GM12872 (cell line): ENCODE results near the gene ZNF740.

Experiments used
- TF ChIP-seq, protein P1 (sequence below): IDR thresholded peaks from 3 replicates; pipeline ENCODE4 v1.5.1; 2011; ENCODE audit warnings: low read depth, mild to moderate bottlenecking, low read length, moderate library complexity; ENCODE audit not compliant: insufficient read depth

Gene ZNF740

DNA sequence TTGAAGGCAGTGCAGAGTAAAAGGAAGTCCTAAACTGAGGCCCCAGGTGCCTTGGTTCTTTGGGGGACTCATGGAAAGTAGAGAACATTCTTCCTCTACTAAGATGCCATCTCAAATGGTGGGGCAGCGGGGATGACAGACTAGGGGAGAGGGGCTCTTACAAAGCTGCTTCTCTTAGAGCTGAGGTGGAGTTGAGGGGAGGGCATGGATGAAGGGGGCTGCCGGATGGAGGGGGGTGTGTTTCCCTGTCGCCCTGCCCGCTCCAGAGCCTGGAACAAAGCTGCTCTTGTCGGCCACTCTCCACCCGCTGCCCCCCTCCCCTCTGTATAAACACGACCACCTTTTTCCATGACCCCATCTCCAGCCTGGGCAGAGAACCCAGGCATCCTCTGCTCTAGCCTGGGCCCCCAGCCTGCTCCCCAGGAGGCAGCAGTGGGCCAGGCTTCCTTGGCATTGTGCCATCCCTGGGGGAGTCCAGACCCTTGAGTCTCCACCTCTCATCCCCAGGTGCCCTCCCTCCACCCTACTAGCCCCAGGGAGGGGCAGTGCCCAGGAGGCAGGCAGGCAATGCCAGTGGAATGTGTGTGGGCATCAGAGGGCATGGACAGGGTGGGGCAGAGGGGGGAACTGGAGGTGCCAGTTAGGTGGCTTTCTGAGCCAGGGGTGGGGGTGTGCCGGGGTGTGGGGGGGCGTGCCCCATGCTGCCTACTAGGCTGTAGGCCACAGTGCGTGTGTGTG is 49.8 kb downstream of the ZNF740 start:
- TF ChIP-seq, protein P1, sequence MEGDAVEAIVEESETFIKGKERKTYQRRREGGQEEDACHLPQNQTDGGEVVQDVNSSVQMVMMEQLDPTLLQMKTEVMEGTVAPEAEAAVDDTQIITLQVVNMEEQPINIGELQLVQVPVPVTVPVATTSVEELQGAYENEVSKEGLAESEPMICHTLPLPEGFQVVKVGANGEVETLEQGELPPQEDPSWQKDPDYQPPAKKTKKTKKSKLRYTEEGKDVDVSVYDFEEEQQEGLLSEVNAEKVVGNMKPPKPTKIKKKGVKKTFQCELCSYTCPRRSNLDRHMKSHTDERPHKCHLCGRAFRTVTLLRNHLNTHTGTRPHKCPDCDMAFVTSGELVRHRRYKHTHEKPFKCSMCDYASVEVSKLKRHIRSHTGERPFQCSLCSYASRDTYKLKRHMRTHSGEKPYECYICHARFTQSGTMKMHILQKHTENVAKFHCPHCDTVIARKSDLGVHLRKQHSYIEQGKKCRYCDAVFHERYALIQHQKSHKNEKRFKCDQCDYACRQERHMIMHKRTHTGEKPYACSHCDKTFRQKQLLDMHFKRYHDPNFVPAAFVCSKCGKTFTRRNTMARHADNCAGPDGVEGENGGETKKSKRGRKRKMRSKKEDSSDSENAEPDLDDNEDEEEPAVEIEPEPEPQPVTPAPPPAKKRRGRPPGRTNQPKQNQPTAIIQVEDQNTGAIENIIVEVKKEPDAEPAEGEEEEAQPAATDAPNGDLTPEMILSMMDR: no peak

DNA sequence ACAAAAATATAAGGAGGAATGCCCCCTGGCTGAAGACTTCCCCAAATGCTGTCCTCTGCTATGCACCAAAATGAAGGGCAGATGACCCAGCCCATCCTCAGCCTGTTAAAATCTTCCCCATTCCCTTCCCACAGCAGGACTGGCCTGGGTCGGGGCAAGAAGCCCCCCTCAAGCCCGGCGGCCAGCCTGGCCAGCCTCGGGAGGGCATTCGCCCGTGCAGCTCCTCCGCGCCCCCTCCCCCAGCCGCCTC is 51.1 kb downstream of the ZNF740 start:
- TF ChIP-seq, protein P1: no peak

DNA sequence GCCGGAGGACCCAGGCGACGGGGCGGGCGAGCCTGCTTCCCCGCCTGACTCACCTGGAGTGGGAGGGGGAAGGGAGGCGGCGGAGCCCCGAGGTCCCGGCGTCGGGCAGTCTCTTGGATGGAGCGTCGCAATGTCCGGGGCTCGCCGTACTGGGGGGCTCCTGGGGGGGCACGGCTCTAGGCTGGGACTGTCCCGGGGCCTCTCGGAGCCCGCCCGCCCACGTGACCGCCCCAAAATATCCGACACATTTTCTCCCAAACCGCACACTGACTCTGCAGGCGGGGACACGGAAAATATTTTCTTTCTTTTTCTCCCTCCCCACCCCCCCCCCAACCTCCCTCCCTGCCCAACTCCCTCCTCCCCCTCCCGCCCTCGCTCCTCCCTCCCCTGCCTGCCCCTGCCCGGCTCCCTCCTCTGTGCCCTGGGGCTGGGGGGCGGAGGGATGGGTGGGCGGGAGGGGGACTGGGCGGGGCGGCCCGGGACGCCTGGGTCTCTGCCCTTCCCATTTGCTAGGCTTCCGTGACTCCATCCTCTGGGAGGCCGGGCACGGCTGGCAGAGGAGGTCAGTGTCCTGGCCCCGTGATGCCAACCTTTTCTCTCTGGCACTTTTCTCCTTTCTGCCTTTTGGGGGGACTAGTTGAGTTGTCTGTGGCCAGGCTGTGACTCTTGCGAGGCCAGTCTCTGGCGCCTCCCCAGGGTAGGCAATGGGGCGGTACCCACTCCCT is 51.6 kb downstream of the ZNF740 start, which contains the start of gene RARG:
TSS of gene RARG (minus strand) at position 289 of the 725 bp plus-strand sequence. CDS start 4,664 bp downstream, outside the sequence.
- TF ChIP-seq, protein P1: no peak

DNA sequence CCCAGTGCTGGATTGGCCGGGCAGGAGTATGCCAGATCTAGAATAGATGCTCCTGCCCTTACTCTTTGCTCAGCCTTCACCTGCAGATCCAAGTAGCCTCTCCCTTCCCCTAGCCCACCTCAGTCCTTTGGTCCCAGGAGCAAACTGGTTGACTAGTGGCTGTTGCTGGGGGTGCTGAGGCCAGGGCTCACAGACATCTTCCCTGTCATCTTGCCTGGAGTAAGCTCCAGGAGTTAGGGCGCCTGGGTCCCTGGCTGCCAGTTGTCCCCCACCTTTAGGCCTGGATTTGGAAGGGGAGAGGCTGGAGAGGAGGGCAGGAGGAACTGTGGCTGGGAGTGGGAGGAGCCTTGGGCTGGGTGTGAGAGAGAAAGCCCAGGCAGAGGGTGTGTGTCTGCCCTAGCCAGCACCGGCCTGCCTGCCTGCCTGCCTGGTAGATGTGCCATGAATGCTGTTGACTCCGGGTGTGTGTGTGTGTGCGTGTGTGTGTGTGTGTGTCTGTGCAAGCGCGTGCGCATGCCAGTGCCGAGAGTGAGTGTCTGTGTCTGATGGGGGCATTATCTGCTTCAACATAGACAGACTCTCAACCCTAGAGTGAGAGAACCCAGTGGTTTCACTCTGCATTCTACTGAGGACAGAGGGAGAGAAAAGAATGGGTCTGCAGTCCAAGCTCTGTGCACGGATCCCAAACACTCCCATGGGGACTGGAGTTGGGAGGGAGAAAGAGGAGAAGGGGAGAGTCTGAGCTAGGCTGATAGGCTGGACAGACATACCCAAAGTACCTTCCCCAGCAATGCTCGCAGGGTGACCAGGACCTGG is 52.3 kb downstream of the ZNF740 start:
- TF ChIP-seq, protein P1: no peak

DNA sequence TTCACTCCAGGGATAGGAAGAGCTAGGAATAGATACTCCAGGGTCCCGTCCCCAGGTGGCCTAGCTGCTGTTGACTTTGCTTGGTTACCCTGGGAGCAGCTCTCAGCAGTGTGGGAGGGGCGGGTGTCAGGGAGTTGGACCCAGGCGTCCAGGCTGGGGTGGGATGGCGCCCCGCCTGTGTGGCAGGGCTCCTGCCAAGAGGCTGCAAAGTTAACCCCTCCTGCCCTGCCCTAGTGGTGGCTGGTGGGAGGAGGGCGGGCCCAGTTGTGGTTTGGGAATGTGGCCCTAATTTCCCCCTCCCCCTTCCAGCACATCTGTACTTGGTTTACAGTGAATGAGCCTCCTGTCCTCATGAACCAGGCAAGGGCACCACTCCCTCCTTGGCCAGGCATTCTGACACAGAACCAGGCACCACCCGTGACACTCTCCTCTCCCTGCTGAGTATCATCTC is 53.2 kb downstream of the ZNF740 start:
- TF ChIP-seq, protein P1: no peak

DNA sequence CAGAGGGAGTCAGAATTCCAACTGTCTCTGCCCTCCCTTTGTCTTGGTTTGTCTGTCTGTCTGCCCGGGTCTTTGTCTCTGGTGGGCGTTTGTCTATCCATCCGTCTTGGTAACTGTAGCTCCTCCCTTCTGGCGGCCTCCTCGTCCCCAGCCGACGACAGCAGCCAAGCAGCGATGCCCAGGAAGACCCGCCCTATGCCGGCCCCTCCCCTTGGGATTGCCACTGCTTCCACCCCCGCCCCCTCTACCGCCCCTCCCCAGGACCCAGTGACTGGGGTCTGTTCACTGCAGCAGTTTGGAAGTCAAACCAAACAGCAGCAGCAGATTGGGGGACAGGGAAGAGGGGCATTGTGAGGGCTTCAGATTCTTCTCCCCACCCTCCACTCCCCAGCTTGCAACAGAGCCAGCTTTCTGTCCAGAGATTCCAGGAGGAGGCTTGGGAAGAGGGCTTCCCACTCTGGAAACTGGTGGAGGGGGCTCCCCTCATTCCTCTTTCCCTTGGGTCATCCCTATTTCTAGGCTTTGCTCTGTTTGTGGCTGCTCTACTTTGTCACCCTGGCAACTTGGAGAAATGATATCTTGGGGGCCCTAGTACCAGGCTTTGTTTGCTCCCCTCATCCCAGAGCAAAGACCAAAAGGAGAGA is 53.9 kb downstream of the ZNF740 start:
- TF ChIP-seq, protein P1: no peak

DNA sequence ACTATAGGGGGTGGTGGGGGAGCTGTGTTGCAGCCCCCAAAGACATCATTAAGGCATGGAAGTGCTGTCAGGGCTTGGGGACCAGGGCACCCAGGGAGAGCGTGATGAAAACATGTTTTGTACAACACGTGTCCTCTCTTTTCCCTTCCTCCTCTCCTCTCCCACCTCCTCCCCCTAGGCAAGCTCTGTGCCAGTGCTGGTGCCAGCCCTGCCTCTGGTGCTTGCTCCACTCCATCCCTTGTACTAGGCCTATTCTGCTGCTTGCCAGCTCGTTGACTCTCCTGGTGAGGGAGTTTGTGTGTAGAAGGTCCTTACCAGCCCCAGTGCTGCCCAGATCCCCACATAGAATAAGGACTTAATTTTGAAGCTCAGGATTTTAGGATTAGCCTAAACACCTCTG is 54.6 kb downstream of the ZNF740 start:
- TF ChIP-seq, protein P1: no peak
